ENCODE results near the gene STARD13. TPM values are rescaled to one million over a fixed set of nuclear protein-coding genes. Genes with fewer than 3 reads are reported as not detected.

Gene STARD13
- total RNA-seq, 2 donors from 2014 or later: 18.9 to 29.7 TPM

- peak; percentile 74 for ATAC-seq
- intact Hi-C loops (cut with DNase I): no loop called here
- H3K9me3 ChIP-seq: no peaks in the 10 kb centered on the region
- no peak overlapping the region for H3K4me3 ChIP-seq
- TF ChIP-seq POLR2A (IDR thresholded peaks at IDR 0.05): no peak
- TF ChIP-seq, protein P1, sequence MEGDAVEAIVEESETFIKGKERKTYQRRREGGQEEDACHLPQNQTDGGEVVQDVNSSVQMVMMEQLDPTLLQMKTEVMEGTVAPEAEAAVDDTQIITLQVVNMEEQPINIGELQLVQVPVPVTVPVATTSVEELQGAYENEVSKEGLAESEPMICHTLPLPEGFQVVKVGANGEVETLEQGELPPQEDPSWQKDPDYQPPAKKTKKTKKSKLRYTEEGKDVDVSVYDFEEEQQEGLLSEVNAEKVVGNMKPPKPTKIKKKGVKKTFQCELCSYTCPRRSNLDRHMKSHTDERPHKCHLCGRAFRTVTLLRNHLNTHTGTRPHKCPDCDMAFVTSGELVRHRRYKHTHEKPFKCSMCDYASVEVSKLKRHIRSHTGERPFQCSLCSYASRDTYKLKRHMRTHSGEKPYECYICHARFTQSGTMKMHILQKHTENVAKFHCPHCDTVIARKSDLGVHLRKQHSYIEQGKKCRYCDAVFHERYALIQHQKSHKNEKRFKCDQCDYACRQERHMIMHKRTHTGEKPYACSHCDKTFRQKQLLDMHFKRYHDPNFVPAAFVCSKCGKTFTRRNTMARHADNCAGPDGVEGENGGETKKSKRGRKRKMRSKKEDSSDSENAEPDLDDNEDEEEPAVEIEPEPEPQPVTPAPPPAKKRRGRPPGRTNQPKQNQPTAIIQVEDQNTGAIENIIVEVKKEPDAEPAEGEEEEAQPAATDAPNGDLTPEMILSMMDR (IDR thresholded peaks at IDR 0.05): peak in 1 of 7 experiments; percentile 13
- H3K27me3 ChIP-seq: no peaks in the 10 kb centered on the region
- WGBS, 2 donors: 14 to 16% methylated on average over 7 of the region's 7 CpGs
- peak overlapping the region; percentile 28 to 84 (median 64) for H3K27ac ChIP-seq
- H3K36me3 ChIP-seq (replicated peaks in 1 of 2; ENCODE audit: insufficient read depth in 1 of 2, low read depth in 2 of 2): no peaks in the 10 kb centered on the region
- H3K4me1 ChIP-seq: peaks cover 89% of the 10 kb centered on the region
- DNase-seq: peak; percentile 39 to 71 (median 55)
Measured at GRCh38 chr13:33272531-33273124, 12.9 kb downstream of the STARD13 start.

DNA sequence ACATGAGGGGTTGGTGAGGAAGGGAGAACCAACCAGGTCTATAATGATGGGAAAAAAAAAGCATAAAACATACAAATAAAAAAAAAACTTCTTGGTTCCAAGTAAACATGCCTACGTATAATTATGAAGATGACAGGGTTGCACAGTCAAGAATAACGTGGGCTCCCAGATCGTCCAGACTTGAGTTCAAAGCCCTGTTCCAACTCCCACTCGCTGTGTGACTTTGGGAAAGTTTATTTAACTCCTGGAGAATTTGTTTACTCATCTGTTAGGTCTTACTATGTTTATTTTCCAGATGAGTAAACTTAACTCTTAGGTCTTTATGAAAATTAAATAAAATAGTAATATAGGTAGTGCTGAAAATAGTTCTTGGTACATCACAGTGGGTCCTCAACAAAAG lies 13.8 kb downstream of the STARD13 start:
- DNase-seq: no peak
- H3K4me1 ChIP-seq: peaks cover 89% of the 10 kb centered on the region

GRCh38 chr13:33270895-33271538 lies 14.5 kb downstream of the STARD13 start:
- no peaks in the 10 kb centered on the region for H3K27me3 ChIP-seq
- DNase-seq (no peak), ATAC-seq (no peak)
- 46 to 57% methylated on average over 3 of the region's 3 CpGs for WGBS, 2 donors
- no peak overlapping the region for H3K4me3 ChIP-seq
- H3K4me1 ChIP-seq: peaks cover 91% of the 10 kb centered on the region
- no peaks in the 10 kb centered on the region for H3K36me3 ChIP-seq (replicated peaks in 1 of 2; ENCODE audit: insufficient read depth in 1 of 2, low read depth in 2 of 2)
- H3K9me3 ChIP-seq: no peaks in the 10 kb centered on the region
- H3K27ac ChIP-seq: peak overlapping the region in 3 of 4 donors; percentile 61 to 84 (median 67)
- TF ChIP-seq, protein P1 (IDR thresholded peaks at IDR 0.05): no peak
- no peak for TF ChIP-seq POLR2A (IDR thresholded peaks at IDR 0.05)
- intact Hi-C loops (cut with DNase I): no loop called here

More for the DNA sequence above, 13.8 kb downstream of the STARD13 start:
- H3K36me3 ChIP-seq (replicated peaks in 1 of 2; ENCODE audit: insufficient read depth in 1 of 2, low read depth in 2 of 2): no peaks in the 10 kb centered on the region
- intact Hi-C loops (cut with DNase I): no loop called here
- H3K27me3 ChIP-seq: no peaks in the 10 kb centered on the region
- WGBS, 2 donors: 27 to 30% methylated on average over 4 of the region's 4 CpGs
- TF ChIP-seq, protein P1 (IDR thresholded peaks at IDR 0.05): no peak
- no peak for TF ChIP-seq POLR2A (IDR thresholded peaks at IDR 0.05)
- no peaks in the 10 kb centered on the region for H3K9me3 ChIP-seq
- H3K4me3 ChIP-seq: no peak overlapping the region
- ATAC-seq: no peak
- peak overlapping the region; percentile 5 to 84 (median 64) for H3K27ac ChIP-seq

- H3K36me3 ChIP-seq (replicated peaks in 1 of 2; ENCODE audit: insufficient read depth in 1 of 2, low read depth in 2 of 2): no peaks in the 10 kb centered on the region
- H3K4me1 ChIP-seq: peaks cover 82% of the 10 kb centered on the region
- no peak overlapping the region for H3K27ac ChIP-seq
- no peak for TF ChIP-seq POLR2A (IDR thresholded peaks at IDR 0.05)
- TF ChIP-seq, protein P1 (IDR thresholded peaks at IDR 0.05): no peak
- intact Hi-C loops (cut with DNase I): no loop called here
- ATAC-seq (no peak), DNase-seq (no peak)
- H3K27me3 ChIP-seq: no peaks in the 10 kb centered on the region
- no peak overlapping the region for H3K4me3 ChIP-seq
- 80 to 91% methylated on average over 2 of the region's 2 CpGs for WGBS, 2 donors
- H3K9me3 ChIP-seq: no peaks in the 10 kb centered on the region
Measured at GRCh38 chr13:33265607-33266006, 19.9 kb downstream of the STARD13 start.

DNA sequence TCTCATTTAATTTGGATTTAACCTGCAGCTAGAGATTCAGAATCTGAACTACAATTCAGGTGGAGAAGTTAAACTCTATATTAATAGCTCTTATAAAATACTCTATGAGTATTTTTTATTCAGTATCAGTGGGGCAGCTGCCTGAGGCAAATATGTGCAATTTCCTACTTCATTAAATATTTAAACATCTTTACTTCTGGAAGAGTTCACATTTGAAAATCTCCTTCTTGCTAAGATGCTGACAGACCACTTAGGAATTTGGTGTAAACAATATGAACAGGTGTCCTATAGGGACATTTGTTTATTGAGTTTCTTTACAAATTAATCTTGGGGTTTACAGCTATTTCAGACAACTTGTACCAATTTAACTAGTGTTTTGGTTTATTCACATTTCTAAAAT lies 20.4 kb downstream of the STARD13 start:
- peaks cover 84% of the 10 kb centered on the region for H3K4me1 ChIP-seq
- H3K27ac ChIP-seq: no peak overlapping the region
- no peak for ATAC-seq
- H3K4me3 ChIP-seq: no peak overlapping the region
- DNase-seq: no peak
- H3K36me3 ChIP-seq (replicated peaks in 1 of 2; ENCODE audit: insufficient read depth in 1 of 2, low read depth in 2 of 2): no peaks in the 10 kb centered on the region
- TF ChIP-seq, protein P1 (IDR thresholded peaks at IDR 0.05): no peak
- intact Hi-C loops (cut with DNase I): no loop called here
- no peaks in the 10 kb centered on the region for H3K9me3 ChIP-seq
- no peaks in the 10 kb centered on the region for H3K27me3 ChIP-seq
